Measurements from ENCODE around the gene SLC39A13. TPM values are rescaled to one million over a fixed set of nuclear protein-coding genes. Genes with fewer than 3 reads are reported as not detected.

The SLC39A13 gene
- total RNA-seq, 2 donors from 2014 or later: 16.2 to 21.0 TPM

Other genes with a start within 250 kb of the SLC39A13 start
- gene ARFGAP2, start 231.7 kb upstream of the SLC39A13 start, total RNA-seq: 10 to 100 TPM; 83.8 to 91.6 TPM
- 10 to 100 TPM in 1 of 2 donors, 1 to 10 TPM in 1; 4.6 to 10.2 TPM for gene PACSIN3, start 222.2 kb upstream of the SLC39A13 start, total RNA-seq
- 100 to 1,000 TPM; 306 to 397 TPM for gene DDB2, start 193.6 kb upstream of the SLC39A13 start, total RNA-seq
- 10 to 100 TPM in 1 of 2 donors, 1 to 10 TPM in 1; 8.8 to 12.8 TPM for gene ACP2, start 159.8 kb upstream of the SLC39A13 start, total RNA-seq
- gene NR1H3, start 150.6 kb upstream of the SLC39A13 start, total RNA-seq: 10 to 100 TPM in 1 of 2 donors, 1 to 10 TPM in 1; 8.1 to 16.1 TPM
- gene MADD, start 138.5 kb upstream of the SLC39A13 start, total RNA-seq: 10 to 100 TPM; 68.6 to 73.5 TPM
- not detected for gene MYBPC3, start 55.9 kb upstream of the SLC39A13 start, total RNA-seq
- under 1 TPM; 0.35 to 0.55 TPM for gene SPI1, start 30.0 kb upstream of the SLC39A13 start, total RNA-seq
- 100 to 1,000 TPM; 121 to 149 TPM for gene PSMC3, start 17.8 kb downstream of the SLC39A13 start, total RNA-seq
- 1 to 10 TPM in 1 of 2 donors, under 1 TPM in 1; 0.77 to 1.3 TPM for gene RAPSN, start 40.5 kb downstream of the SLC39A13 start, total RNA-seq
- gene CELF1, start 144.5 kb downstream of the SLC39A13 start, total RNA-seq: 100 to 1,000 TPM; 128 to 149 TPM
- gene PTPMT1, start 157.0 kb downstream of the SLC39A13 start, total RNA-seq: 10 to 100 TPM; 37.0 to 40.1 TPM
- 10 to 100 TPM; 17.2 to 18.6 TPM for gene KBTBD4, start 170.4 kb downstream of the SLC39A13 start, total RNA-seq
- 10 to 100 TPM; 78.9 to 84.2 TPM for gene NDUFS3, start 170.5 kb downstream of the SLC39A13 start, total RNA-seq
- under 1 TPM; 0.16 to 0.24 TPM for gene FAM180B, start 178.1 kb downstream of the SLC39A13 start, total RNA-seq
- under 1 TPM; 0.19 to 0.74 TPM for gene C1QTNF4, start 185.8 kb downstream of the SLC39A13 start, total RNA-seq
- 10 to 100 TPM; 47.9 to 56.2 TPM for gene MTCH2, start 234.0 kb downstream of the SLC39A13 start, total RNA-seq